ENCODE data around the gene RNF157. TPM values are rescaled to one million over a fixed set of nuclear protein-coding genes. Genes with fewer than 3 reads are reported as not detected.

The RNF157 gene
- total RNA-seq, 2 donors from 2014 or later, result 9.6 to 11.2 TPM

GRCh38 chr17:76262732-76263344 is 22.5 kb upstream of the RNF157 start:
- Histone ChIP-seq H3K9ac (ENCODE audit: extremely low read depth, low read length, poor library complexity, severe bottlenecking) (no peak overlapping the region), H3K27ac (ENCODE audit: low read depth, low read length) (no peak overlapping the region), H3K27me3 (ENCODE audit: control insufficient read depth, insufficient read depth, low read length, poor library complexity, severe bottlenecking) (no peaks in the 10 kb centered on the region), H3K9me3 (ENCODE audit: control insufficient read depth, low read length) (no peaks in the 10 kb centered on the region), H3K36me3 (ENCODE audit: control insufficient read depth, insufficient read depth, low read length) (peaks cover 8% of the 10 kb centered on the region), H3K4me3 (ENCODE audit: low read length) (no peak overlapping the region), H3K4me1 (ENCODE audit: control insufficient read depth, insufficient read depth, low read length) (peaks cover 15% of the 10 kb centered on the region)
- peaks cover 3% of the 10 kb centered on the region for H3K36me3 Mint-ChIP-seq (ENCODE audit: low read depth)
- TF ChIP-seq, protein P1, sequence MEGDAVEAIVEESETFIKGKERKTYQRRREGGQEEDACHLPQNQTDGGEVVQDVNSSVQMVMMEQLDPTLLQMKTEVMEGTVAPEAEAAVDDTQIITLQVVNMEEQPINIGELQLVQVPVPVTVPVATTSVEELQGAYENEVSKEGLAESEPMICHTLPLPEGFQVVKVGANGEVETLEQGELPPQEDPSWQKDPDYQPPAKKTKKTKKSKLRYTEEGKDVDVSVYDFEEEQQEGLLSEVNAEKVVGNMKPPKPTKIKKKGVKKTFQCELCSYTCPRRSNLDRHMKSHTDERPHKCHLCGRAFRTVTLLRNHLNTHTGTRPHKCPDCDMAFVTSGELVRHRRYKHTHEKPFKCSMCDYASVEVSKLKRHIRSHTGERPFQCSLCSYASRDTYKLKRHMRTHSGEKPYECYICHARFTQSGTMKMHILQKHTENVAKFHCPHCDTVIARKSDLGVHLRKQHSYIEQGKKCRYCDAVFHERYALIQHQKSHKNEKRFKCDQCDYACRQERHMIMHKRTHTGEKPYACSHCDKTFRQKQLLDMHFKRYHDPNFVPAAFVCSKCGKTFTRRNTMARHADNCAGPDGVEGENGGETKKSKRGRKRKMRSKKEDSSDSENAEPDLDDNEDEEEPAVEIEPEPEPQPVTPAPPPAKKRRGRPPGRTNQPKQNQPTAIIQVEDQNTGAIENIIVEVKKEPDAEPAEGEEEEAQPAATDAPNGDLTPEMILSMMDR (conservative IDR thresholded peaks at IDR 0.05), result no peak
- H3K4me1 Mint-ChIP-seq, result peaks cover 31% of the 10 kb centered on the region
- H3K27me3 Mint-ChIP-seq (ENCODE audit: insufficient read depth), result no peaks in the 10 kb centered on the region
- peaks cover 3% of the 10 kb centered on the region for H3K9me3 Mint-ChIP-seq
- peak overlapping the region; percentile 25 for H3K27ac Mint-ChIP-seq
- whole genome bisulfite sequencing, 2 experiments (ENCODE audit: insufficient coverage in 1 of 2, insufficient read length in 1 of 2), result 85% methylated on average over 9 of the region's 9 CpGs
- H3K4me3 Mint-ChIP-seq, result no peak overlapping the region
- peak; percentile 53 for DNase-seq

DNA sequence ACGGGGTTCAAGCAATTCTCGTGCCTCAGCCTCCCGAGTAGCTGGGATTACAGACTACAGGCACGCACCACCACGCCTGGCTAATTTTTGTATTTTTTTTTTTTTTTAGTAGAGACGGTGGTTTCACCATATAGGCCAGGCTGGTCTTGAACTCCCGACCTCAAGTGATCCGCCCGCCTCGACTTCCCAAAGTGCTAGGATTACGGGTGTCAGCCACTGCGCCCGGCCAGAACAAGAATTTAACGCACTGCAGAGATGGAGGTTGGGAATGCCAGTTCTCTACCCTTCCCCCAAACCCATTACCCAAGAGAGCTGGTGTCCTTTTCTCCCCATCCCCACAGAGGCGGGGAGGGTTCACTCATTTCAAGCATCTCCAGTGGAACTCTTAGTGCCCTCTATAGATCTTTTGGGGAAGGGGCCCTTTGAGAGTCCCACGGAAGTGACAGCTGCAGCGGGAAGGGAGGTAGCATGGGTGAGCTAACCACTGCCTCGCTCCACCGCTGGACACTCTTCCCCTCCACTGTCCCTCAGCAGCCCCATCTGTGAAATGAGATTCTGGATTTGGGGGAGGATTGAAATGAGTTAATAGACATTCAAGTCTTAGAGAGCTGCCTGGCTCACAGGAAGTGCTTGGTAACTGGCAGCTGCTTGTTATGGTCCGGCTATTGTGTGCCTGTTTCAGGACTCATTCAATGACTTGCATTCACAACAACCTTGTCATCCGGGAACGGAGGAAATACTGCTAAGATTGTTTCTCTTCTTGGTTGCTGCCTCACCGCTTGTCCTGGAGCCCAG is 21.3 kb upstream of the RNF157 start:
- no peaks in the 10 kb centered on the region for H3K36me3 Mint-ChIP-seq (ENCODE audit: low read depth)

GRCh38 chr17:76260669-76261068 is 20.4 kb upstream of the RNF157 start:
- 84 to 97% methylated on average over 2 to 5 of the region's 5 CpGs for WGBS, 2 experiments (ENCODE audit: insufficient coverage in 1 of 2, insufficient read length in 1 of 2)
- no peak overlapping the region for H3K4me3 ChIP-seq (ENCODE audit: low read length)
- no peaks in the 10 kb centered on the region for H3K27me3 ChIP-seq (ENCODE audit: control insufficient read depth, insufficient read depth, low read length, poor library complexity, severe bottlenecking)
- no peaks in the 10 kb centered on the region for H3K36me3 ChIP-seq (ENCODE audit: control insufficient read depth, insufficient read depth, low read length)
- TF ChIP-seq, protein P1 (conservative IDR thresholded peaks at IDR 0.05), result no peak
- peaks cover 10% of the 10 kb centered on the region for H3K9me3 Mint-ChIP-seq
- H3K27ac Mint-ChIP-seq, result no peak overlapping the region
- no peak overlapping the region for H3K27ac ChIP-seq (ENCODE audit: low read depth, low read length)
- H3K9me3 ChIP-seq (ENCODE audit: control insufficient read depth, low read length), result no peaks in the 10 kb centered on the region
- peaks cover 22% of the 10 kb centered on the region for H3K4me1 Mint-ChIP-seq
- H3K9ac ChIP-seq (ENCODE audit: extremely low read depth, low read length, poor library complexity, severe bottlenecking), result no peak overlapping the region
- DNase-seq, result no peak
- H3K36me3 Mint-ChIP-seq (ENCODE audit: low read depth), result no peaks in the 10 kb centered on the region
- no peaks in the 10 kb centered on the region for H3K27me3 Mint-ChIP-seq (ENCODE audit: insufficient read depth)
- no peak overlapping the region for H3K4me3 Mint-ChIP-seq
- H3K4me1 ChIP-seq (ENCODE audit: control insufficient read depth, insufficient read depth, low read length), result peaks cover 7% of the 10 kb centered on the region

More for the DNA sequence above, 21.3 kb upstream of the RNF157 start:
- TF ChIP-seq, protein P1 (conservative IDR thresholded peaks at IDR 0.05), result no peak
- no peak overlapping the region for H3K9ac ChIP-seq (ENCODE audit: extremely low read depth, low read length, poor library complexity, severe bottlenecking)
- 83 to 95% methylated on average over 12 to 23 of the region's 23 CpGs for WGBS, 2 experiments (ENCODE audit: insufficient coverage in 1 of 2, insufficient read length in 1 of 2)
- H3K27me3 Mint-ChIP-seq (ENCODE audit: insufficient read depth), result no peaks in the 10 kb centered on the region
- no peaks in the 10 kb centered on the region for H3K27me3 ChIP-seq (ENCODE audit: control insufficient read depth, insufficient read depth, low read length, poor library complexity, severe bottlenecking)
- peaks cover 8% of the 10 kb centered on the region for H3K4me1 ChIP-seq (ENCODE audit: control insufficient read depth, insufficient read depth, low read length)
- no peaks in the 10 kb centered on the region for H3K36me3 ChIP-seq (ENCODE audit: control insufficient read depth, insufficient read depth, low read length)
- no peak overlapping the region for H3K27ac ChIP-seq (ENCODE audit: low read depth, low read length)
- H3K4me3 Mint-ChIP-seq, result no peak overlapping the region
- peaks cover 22% of the 10 kb centered on the region for H3K4me1 Mint-ChIP-seq
- no peaks in the 10 kb centered on the region for H3K9me3 ChIP-seq (ENCODE audit: control insufficient read depth, low read length)
- no peak overlapping the region for H3K27ac Mint-ChIP-seq
- no peak overlapping the region for H3K4me3 ChIP-seq (ENCODE audit: low read length)
- no peak for DNase-seq
- peaks cover 6% of the 10 kb centered on the region for H3K9me3 Mint-ChIP-seq

Measured in endodermal cell (in vitro differentiated cells).